ENCODE measurements around the gene TMEM242. TPM values are rescaled to one million over a fixed set of nuclear protein-coding genes. Genes with fewer than 3 reads are reported as not detected.

The TMEM242 gene
- total and polyA plus RNA-seq, 2 of the 13 experiments (the other 11 are each of a cell fraction or from before 2014, with no cell fraction given), result 5.6 to 11.1 TPM

DNA sequence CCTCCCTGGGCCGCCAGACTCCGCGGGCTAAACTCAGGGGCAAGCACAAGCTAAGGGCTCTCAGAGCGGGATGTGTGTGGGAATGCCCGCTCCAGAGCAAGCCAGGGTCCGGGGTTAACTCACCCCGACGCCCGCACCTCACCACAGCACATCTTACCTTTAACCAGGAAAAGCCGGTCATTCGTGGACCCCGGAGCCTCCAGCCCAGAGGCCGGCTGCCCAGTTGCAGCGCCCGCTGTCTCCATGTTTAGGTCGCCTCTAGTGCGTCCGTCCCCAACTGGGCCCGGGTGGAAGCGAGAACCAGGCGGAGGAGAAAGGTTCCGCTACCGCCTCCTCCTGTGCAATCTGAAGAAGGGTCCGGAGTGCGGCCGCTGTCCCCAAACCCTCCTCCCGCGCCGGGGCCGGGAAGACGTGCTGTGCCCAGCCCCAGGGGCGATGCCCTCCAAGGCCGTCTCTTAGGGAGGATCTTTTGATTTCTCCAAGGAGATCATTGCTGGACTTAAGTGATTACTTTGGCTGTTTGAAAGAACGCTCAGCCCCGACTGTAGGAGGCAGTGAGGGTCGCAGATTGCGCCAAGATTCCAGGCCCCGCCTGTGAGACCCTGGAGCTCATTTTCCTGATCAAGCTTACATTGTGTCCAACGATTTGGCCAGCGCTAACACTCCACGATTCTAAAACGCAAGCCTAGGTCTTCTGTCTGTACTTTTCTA lies at the start of gene TMEM242 (continued):
- TF ChIP-seq ZBTB34 (CRISPR knock-in tag; IDR thresholded peaks at IDR 0.05) (0 out of 2 replicates have a peak, but pooled peaks have one; percentile 65), ZNF709 (CRISPR knock-in tag; IDR thresholded peaks at IDR 0.05) (peak; percentile 98), ZNF775 (CRISPR knock-in tag; IDR thresholded peaks at IDR 0.05; ENCODE audit: borderline replicate concordance) (no peak; the same call in 1 of the 2 replicates), ZNF335 (CRISPR knock-in tag; IDR thresholded peaks at IDR 0.05) (peak; percentile 96), ZKSCAN1 (IDR thresholded peaks at IDR 0.05; ENCODE audit: low read length) (peak; percentile 80), TP53 (CRISPR knock-in tag; conservative IDR thresholded peaks at IDR 0.05) (peak; percentile 95), ZNF570 (CRISPR knock-in tag; IDR thresholded peaks at IDR 0.05; ENCODE audit: borderline replicate concordance) (no peak), FOXK1 (CRISPR knock-in tag; IDR thresholded peaks at IDR 0.05; ENCODE audit: borderline replicate concordance, low read depth) (peak; percentile 100), ZNF333 (CRISPR knock-in tag; IDR thresholded peaks at IDR 0.05; ENCODE audit: borderline replicate concordance) (peak; percentile 97), TRIM24 (CRISPR knock-in tag; IDR thresholded peaks at IDR 0.05) (peak; percentile 58; the same call in 1 of the 2 replicates), PREB (CRISPR knock-in tag; IDR thresholded peaks at IDR 0.05) (peak; percentile 13; the same call in 1 of the 2 replicates), ZNF205 (CRISPR knock-in tag; IDR thresholded peaks at IDR 0.05) (peak; percentile 98), SIN3B (IDR thresholded peaks at IDR 0.05; ENCODE audit: low read length) (peak; percentile 100), ZFYVE20 (CRISPR knock-in tag; IDR thresholded peaks at IDR 0.05; ENCODE audit: borderline replicate concordance, low read depth) (no peak; the same call in 1 of the 2 replicates), SETDB1 (CRISPR knock-in tag; IDR thresholded peaks at IDR 0.05; ENCODE audit: borderline replicate concordance) (no peak), RAD21 (CRISPR knock-in tag; IDR thresholded peaks at IDR 0.05) (peak; percentile 71), MBNL3 (CRISPR knock-in tag; conservative IDR thresholded peaks at IDR 0.05) (no peak), ADNP (CRISPR knock-in tag; IDR thresholded peaks at IDR 0.05) (peak; percentile 84), MIER2 (CRISPR knock-in tag; IDR thresholded peaks at IDR 0.05) (peak; percentile 90), SCMH1 (CRISPR knock-in tag; IDR thresholded peaks at IDR 0.05; ENCODE audit: borderline replicate concordance) (no peak), U2AF2 (IDR thresholded peaks at IDR 0.05; ENCODE audit: low read depth, low read length) (peak; percentile 92; the same call in 1 of the 2 replicates), ZSCAN9 (CRISPR knock-in tag; IDR thresholded peaks at IDR 0.05; ENCODE audit: borderline replicate concordance) (peak; percentile 99), MAF1 (CRISPR knock-in tag; IDR thresholded peaks at IDR 0.05; ENCODE audit: borderline replicate concordance) (peak; percentile 98), BCL6 (CRISPR knock-in tag; IDR thresholded peaks at IDR 0.05) (peak; percentile 94), NPAS2 (CRISPR knock-in tag; IDR thresholded peaks at IDR 0.05; ENCODE audit: borderline replicate concordance) (no peak)
- TF ChIP-seq, protein P1, sequence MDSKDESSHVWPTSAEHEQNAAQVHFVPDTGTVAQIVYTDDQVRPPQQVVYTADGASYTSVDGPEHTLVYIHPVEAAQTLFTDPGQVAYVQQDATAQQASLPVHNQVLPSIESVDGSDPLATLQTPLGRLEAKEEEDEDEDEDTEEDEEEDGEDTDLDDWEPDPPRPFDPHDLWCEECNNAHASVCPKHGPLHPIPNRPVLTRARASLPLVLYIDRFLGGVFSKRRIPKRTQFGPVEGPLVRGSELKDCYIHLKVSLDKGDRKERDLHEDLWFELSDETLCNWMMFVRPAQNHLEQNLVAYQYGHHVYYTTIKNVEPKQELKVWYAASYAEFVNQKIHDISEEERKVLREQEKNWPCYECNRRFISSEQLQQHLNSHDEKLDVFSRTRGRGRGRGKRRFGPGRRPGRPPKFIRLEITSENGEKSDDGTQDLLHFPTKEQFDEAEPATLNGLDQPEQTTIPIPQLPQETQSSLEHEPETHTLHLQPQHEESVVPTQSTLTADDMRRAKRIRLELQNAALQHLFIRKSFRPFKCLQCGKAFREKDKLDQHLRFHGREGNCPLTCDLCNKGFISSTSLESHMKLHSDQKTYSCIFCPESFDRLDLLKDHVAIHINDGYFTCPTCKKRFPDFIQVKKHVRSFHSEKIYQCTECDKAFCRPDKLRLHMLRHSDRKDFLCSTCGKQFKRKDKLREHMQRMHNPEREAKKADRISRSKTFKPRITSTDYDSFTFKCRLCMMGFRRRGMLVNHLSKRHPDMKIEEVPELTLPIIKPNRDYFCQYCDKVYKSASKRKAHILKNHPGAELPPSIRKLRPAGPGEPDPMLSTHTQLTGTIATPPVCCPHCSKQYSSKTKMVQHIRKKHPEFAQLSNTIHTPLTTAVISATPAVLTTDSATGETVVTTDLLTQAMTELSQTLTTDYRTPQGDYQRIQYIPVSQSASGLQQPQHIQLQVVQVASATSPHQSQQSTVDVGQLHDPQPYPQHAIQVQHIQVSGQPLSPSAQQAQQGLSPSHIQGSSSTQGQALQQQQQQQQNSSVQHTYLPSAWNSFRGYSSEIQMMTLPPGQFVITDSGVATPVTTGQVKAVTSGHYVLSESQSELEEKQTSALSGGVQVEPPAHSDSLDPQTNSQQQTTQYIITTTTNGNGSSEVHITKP (CRISPR knock-in tag; IDR thresholded peaks at IDR 0.05; ENCODE audit: low read depth), result peak; percentile 80
